OCI-LY1 (cell line): ENCODE measurements around the gene ASB15.

Experiments
- CTCF ChIP-seq: fragments of 200-600 bp; sonication (generic), shearing (Covaris generic); IDR thresholded peaks from 2 replicates; pipeline ENCODE4 v1.5.1; 2017; ENCODE audit warnings: mild to moderate bottlenecking, antibody characterized with exemption, low read length, moderate library complexity, mixed read lengths
- EZH2 ChIP-seq: fragments of 200-600 bp; sonication (generic), shearing (Covaris generic); IDR thresholded peaks from 2 replicates; pipeline ENCODE4 v1.8.0; 2017; ENCODE audit warnings: borderline replicate concordance, mixed run types, mild to moderate bottlenecking, antibody characterized with exemption, low read length, moderate library complexity, mixed read lengths

GRCh38 chr7:123647106-123647730 is 45.6 kb downstream of the ASB15 start:
- TF ChIP-seq CTCF, result no peak
- TF ChIP-seq EZH2, result no peak
